ENCODE results near the gene FLT4. TPM values are rescaled to one million over a fixed set of nuclear protein-coding genes. Genes with fewer than 3 reads are reported as not detected.

Gene FLT4
- total RNA-seq, 1 experiment from 2014 or later, result 0.10 TPM

- no peaks in the 10 kb centered on the region for H3K27me3 ChIP-seq
- H3K9me3 ChIP-seq, result no peaks in the 10 kb centered on the region
- no peak for DNase-seq
- H3K36me3 ChIP-seq, result no peaks in the 10 kb centered on the region
- H3K4me3 ChIP-seq, result no peak overlapping the region
These were observed 40.7 kb downstream of the FLT4 start for GRCh38 chr5:180608572-180609310.

GRCh38 chr5:180607861-180608571 lies 41.4 kb downstream of the FLT4 start:
- Histone ChIP-seq H3K36me3 (no peaks in the 10 kb centered on the region), H3K27me3 (no peaks in the 10 kb centered on the region), H3K4me3 (no peak overlapping the region), H3K9me3 (no peaks in the 10 kb centered on the region)
- no peak for DNase-seq

- no peak overlapping the region for H3K4me3 ChIP-seq
- peak; percentile 0 for DNase-seq
- no peaks in the 10 kb centered on the region for H3K9me3 ChIP-seq
- H3K36me3 ChIP-seq, result no peaks in the 10 kb centered on the region
- no peaks in the 10 kb centered on the region for H3K27me3 ChIP-seq
These were observed 43.1 kb downstream of the FLT4 start for GRCh38 chr5:180606215-180606785.

GRCh38 chr5:180605554-180606214 lies 43.7 kb downstream of the FLT4 start:
- Histone ChIP-seq H3K27me3 (no peaks in the 10 kb centered on the region), H3K9me3 (no peaks in the 10 kb centered on the region), H3K4me3 (no peak overlapping the region), H3K36me3 (no peaks in the 10 kb centered on the region)
- DNase-seq, result peak; percentile 37

- Histone ChIP-seq H3K36me3 (no peaks in the 10 kb centered on the region), H3K4me3 (no peak overlapping the region), H3K9me3 (no peaks in the 10 kb centered on the region), H3K27me3 (no peaks in the 10 kb centered on the region)
- DNase-seq, result no peak
These were observed 45.1 kb downstream of the FLT4 start for GRCh38 chr5:180604271-180604670.

- H3K9me3 ChIP-seq, result no peaks in the 10 kb centered on the region
- no peak overlapping the region for H3K4me3 ChIP-seq
- DNase-seq, result no peak
- H3K27me3 ChIP-seq, result no peaks in the 10 kb centered on the region
- no peaks in the 10 kb centered on the region for H3K36me3 ChIP-seq
These were observed 46.3 kb downstream of the FLT4 start for GRCh38 chr5:180603076-180603594.

GRCh38 chr5:180602481-180603075 lies 46.8 kb downstream of the FLT4 start:
- no peaks in the 10 kb centered on the region for H3K9me3 ChIP-seq

GRCh38 chr5:180601591-180602480 lies 47.6 kb downstream of the FLT4 start:
- DNase-seq, result no peak
- Histone ChIP-seq H3K9me3 (no peaks in the 10 kb centered on the region), H3K36me3 (no peaks in the 10 kb centered on the region), H3K4me3 (no peak overlapping the region), H3K27me3 (no peaks in the 10 kb centered on the region)

More at GRCh38 chr5:180602481-180603075, 46.8 kb downstream of the FLT4 start:
- Histone ChIP-seq H3K27me3 (no peaks in the 10 kb centered on the region), H3K36me3 (no peaks in the 10 kb centered on the region), H3K4me3 (no peak overlapping the region)
- no peak for DNase-seq

- DNase-seq, result no peak
- no peak overlapping the region for H3K4me3 ChIP-seq
- no peaks in the 10 kb centered on the region for H3K36me3 ChIP-seq
- H3K27me3 ChIP-seq, result no peaks in the 10 kb centered on the region
- no peaks in the 10 kb centered on the region for H3K9me3 ChIP-seq
These were observed 48.8 kb downstream of the FLT4 start for GRCh38 chr5:180600554-180601041.

GRCh38 chr5:180599981-180600553 lies 49.3 kb downstream of the FLT4 start:
- H3K36me3 ChIP-seq, result no peaks in the 10 kb centered on the region
- no peak overlapping the region for H3K4me3 ChIP-seq
- no peaks in the 10 kb centered on the region for H3K9me3 ChIP-seq
- no peak for DNase-seq
- H3K27me3 ChIP-seq, result no peaks in the 10 kb centered on the region

- no peaks in the 10 kb centered on the region for H3K27me3 ChIP-seq
- DNase-seq, result no peak
- no peaks in the 10 kb centered on the region for H3K36me3 ChIP-seq
These were observed 49.8 kb downstream of the FLT4 start for GRCh38 chr5:180599590-180599914.

GRCh38 chr5:180598797-180599589 lies 50.4 kb downstream of the FLT4 start:
- DNase-seq, result no peak
- Histone ChIP-seq H3K9me3 (no peaks in the 10 kb centered on the region), H3K27me3 (no peaks in the 10 kb centered on the region), H3K36me3 (no peaks in the 10 kb centered on the region), H3K4me3 (no peak overlapping the region)

More at GRCh38 chr5:180599590-180599914, 49.8 kb downstream of the FLT4 start:
- Histone ChIP-seq H3K9me3 (no peaks in the 10 kb centered on the region), H3K4me3 (no peak overlapping the region)

GRCh38 chr5:180598316-180598701 lies 51.1 kb downstream of the FLT4 start:
- peak; percentile 32 for DNase-seq
- H3K4me3 ChIP-seq, result no peak overlapping the region
- H3K36me3 ChIP-seq, result no peaks in the 10 kb centered on the region
- no peaks in the 10 kb centered on the region for H3K9me3 ChIP-seq
- no peaks in the 10 kb centered on the region for H3K27me3 ChIP-seq

- no peaks in the 10 kb centered on the region for H3K9me3 ChIP-seq
- peaks cover 2% of the 10 kb centered on the region for H3K27me3 ChIP-seq
- DNase-seq, result no peak
- H3K4me3 ChIP-seq, result no peak overlapping the region
- no peaks in the 10 kb centered on the region for H3K36me3 ChIP-seq
These were observed 52.6 kb downstream of the FLT4 start for GRCh38 chr5:180596668-180597231.
